ENCODE results near the gene D2HGDH.
A peak's percentile ranks its signal among the peaks of the same experiment; 100 is the strongest.
"Not testable (repeated sequence)": the region's sequence is repeated elsewhere in the genome, so short reads cannot be mapped to it uniquely, and the experiment has no call there.

The D2HGDH gene

GRCh38 chr2:241755777-241756176, 21.3 kb downstream of the D2HGDH start:
- Histone ChIP-seq H3K27ac (ENCODE audit: poor library complexity, severe bottlenecking) (no peak overlapping the region), H3K4me1 (ENCODE audit: insufficient read depth, poor library complexity, severe bottlenecking) (no peaks in the 10 kb centered on the region), H3K27me3 (ENCODE audit: insufficient read depth, poor library complexity, severe bottlenecking) (no peaks in the 10 kb centered on the region), H3K9me3 (ENCODE audit: severe bottlenecking) (no peaks in the 10 kb centered on the region), H3K36me3 (ENCODE audit: low read depth) (peaks cover 19% of the 10 kb centered on the region), H3K4me3 (ENCODE audit: severe bottlenecking) (no peak overlapping the region)
- no peak for DNase-seq (ENCODE audit: low spot score)
- no peak for ATAC-seq (ENCODE audit: low read depth)
- TF ChIP-seq CTCF (IDR thresholded peaks at IDR 0.05; ENCODE audit: poor library complexity, severe bottlenecking), result no peak

GRCh38 chr2:241759067-241759807, 24.8 kb downstream of the D2HGDH start:
- Histone ChIP-seq H3K9me3 (ENCODE audit: severe bottlenecking) (no peaks in the 10 kb centered on the region), H3K4me3 (ENCODE audit: severe bottlenecking) (no peak overlapping the region), H3K27ac (ENCODE audit: poor library complexity, severe bottlenecking) (no peak overlapping the region), H3K36me3 (ENCODE audit: low read depth) (peaks cover 22% of the 10 kb centered on the region), H3K4me1 (ENCODE audit: insufficient read depth, poor library complexity, severe bottlenecking) (no peaks in the 10 kb centered on the region), H3K27me3 (ENCODE audit: insufficient read depth, poor library complexity, severe bottlenecking) (no peaks in the 10 kb centered on the region)
- ATAC-seq (ENCODE audit: low read depth) (no peak), DNase-seq (ENCODE audit: low spot score) (no peak)
- no peak for TF ChIP-seq CTCF (IDR thresholded peaks at IDR 0.05; ENCODE audit: poor library complexity, severe bottlenecking)

GRCh38 chr2:241759893-241760292, 25.5 kb downstream of the D2HGDH start:
- H3K27me3 ChIP-seq (ENCODE audit: insufficient read depth, poor library complexity, severe bottlenecking); DNase-seq (ENCODE audit: low spot score); H3K4me1 ChIP-seq (ENCODE audit: insufficient read depth, poor library complexity, severe bottlenecking); ATAC-seq (ENCODE audit: low read depth); H3K9me3 ChIP-seq (ENCODE audit: severe bottlenecking); H3K27ac ChIP-seq (ENCODE audit: poor library complexity, severe bottlenecking); H3K4me3 ChIP-seq (ENCODE audit: severe bottlenecking): not testable (repeated sequence)
- peaks cover 22% of the 10 kb centered on the region for H3K36me3 ChIP-seq (ENCODE audit: low read depth)

- peak; percentile 47 for DNase-seq (ENCODE audit: low spot score)
- Histone ChIP-seq H3K27ac (ENCODE audit: poor library complexity, severe bottlenecking) (no peak overlapping the region), H3K4me3 (ENCODE audit: severe bottlenecking) (no peak overlapping the region), H3K9me3 (ENCODE audit: severe bottlenecking) (no peaks in the 10 kb centered on the region), H3K36me3 (ENCODE audit: low read depth) (peaks cover 22% of the 10 kb centered on the region), H3K4me1 (ENCODE audit: insufficient read depth, poor library complexity, severe bottlenecking) (no peaks in the 10 kb centered on the region), H3K27me3 (ENCODE audit: insufficient read depth, poor library complexity, severe bottlenecking) (no peaks in the 10 kb centered on the region)
- no peak for ATAC-seq (ENCODE audit: low read depth)
- TF ChIP-seq CTCF (IDR thresholded peaks at IDR 0.05; ENCODE audit: poor library complexity, severe bottlenecking), result no peak
Observed at GRCh38 chr2:241760301-241760771, 25.9 kb downstream of the D2HGDH start.

- no peaks in the 10 kb centered on the region for H3K9me3 ChIP-seq (ENCODE audit: severe bottlenecking)
- no peaks in the 10 kb centered on the region for H3K27me3 ChIP-seq (ENCODE audit: insufficient read depth, poor library complexity, severe bottlenecking)
- H3K27ac ChIP-seq (ENCODE audit: poor library complexity, severe bottlenecking), result no peak overlapping the region
- H3K4me1 ChIP-seq (ENCODE audit: insufficient read depth, poor library complexity, severe bottlenecking), result no peaks in the 10 kb centered on the region
- TF ChIP-seq CTCF (IDR thresholded peaks at IDR 0.05; ENCODE audit: poor library complexity, severe bottlenecking), result no peak
- peaks cover 9% of the 10 kb centered on the region for H3K36me3 ChIP-seq (ENCODE audit: low read depth)
- DNase-seq (ENCODE audit: low spot score) (no peak), ATAC-seq (ENCODE audit: low read depth) (no peak)
- H3K4me3 ChIP-seq (ENCODE audit: severe bottlenecking), result no peak overlapping the region
Observed at GRCh38 chr2:241762321-241762932, 28.0 kb downstream of the D2HGDH start.

Data from RWPE2 (cell line).